H9 (cell line): ENCODE data around the gene LRRC8E. TPM values are rescaled to one million over a fixed set of nuclear protein-coding genes. Genes with fewer than 3 reads are reported as not detected.

Experiments
- DNase-seq: peaks from one replicate; pipeline ENCODE4 v3.0.0-alpha.2; 2017
- H2AFZ ChIP-seq: one replicate; pipeline ENCODE4 v1.6.1; 2013; ENCODE audit warnings: mild to moderate bottlenecking, low read length, control low read depth, moderate library complexity
- H2AK5ac ChIP-seq: 2 replicates; pipeline ENCODE4 v1.6.1; 2013; ENCODE audit warnings: low read length, control low read depth, mixed read lengths; ENCODE audit not compliant: insufficient read length
- H2BK120ac ChIP-seq: one replicate; pipeline ENCODE4 v1.6.1; 2013; ENCODE audit warnings: low read depth, mild to moderate bottlenecking, low read length, control low read depth, inconsistent platforms; ENCODE audit not compliant: poor library complexity, severe bottlenecking
- H2BK12ac ChIP-seq: 2 replicates; pipeline ENCODE4 v1.6.1; 2013; ENCODE audit warnings: low read length, control low read depth, mixed read lengths, low read depth; ENCODE audit not compliant: insufficient read length
- H2BK15ac ChIP-seq: 2 replicates; pipeline ENCODE4 v1.6.1; 2013; ENCODE audit warnings: low read depth, low read length, control low read depth
- H2BK20ac ChIP-seq: one replicate; pipeline ENCODE4 v1.6.1; 2013; ENCODE audit warnings: low read depth, mild to moderate bottlenecking, low read length, control low read depth, inconsistent platforms; ENCODE audit not compliant: poor library complexity, severe bottlenecking
- H2BK5ac ChIP-seq: 2 replicates; pipeline ENCODE4 v1.6.1; 2013; ENCODE audit warnings: low read length, control low read depth, mixed read lengths; ENCODE audit not compliant: insufficient read length
- H3K14ac ChIP-seq: 2 replicates; pipeline ENCODE4 v1.6.1; 2013; ENCODE audit warnings: low read length, control low read depth; ENCODE audit not compliant: insufficient read depth
- H3K18ac ChIP-seq: 2 replicates; pipeline ENCODE4 v1.6.1; 2013; ENCODE audit warnings: low read depth, mild to moderate bottlenecking, mixed read lengths, low read length, control low read depth; ENCODE audit not compliant: insufficient read length
- H3K23ac ChIP-seq: 2 replicates; pipeline ENCODE4 v1.6.1; 2013; ENCODE audit warnings: low read length, control low read depth, mixed read lengths, low read depth; ENCODE audit not compliant: insufficient read length
- H3K23me2 ChIP-seq: 2 replicates; pipeline ENCODE4 v1.6.1; 2013; ENCODE audit warnings: low read depth, mild to moderate bottlenecking, mixed read lengths, low read length, control low read depth; ENCODE audit not compliant: insufficient read length, poor library complexity, severe bottlenecking
- H3K27ac ChIP-seq: 2 replicates; pipeline ENCODE4 v1.5.1; 2013; ENCODE audit warnings: low read length, control low read depth, mixed read lengths, low read depth; ENCODE audit not compliant: insufficient read length
- H3K27me3 ChIP-seq: 2 replicates; pipeline ENCODE4 v1.6.1; 2013; ENCODE audit warnings: low read length, control low read depth, inconsistent platforms; ENCODE audit not compliant: insufficient read depth
- H3K4ac ChIP-seq: 2 replicates; pipeline ENCODE4 v1.6.1; 2013; ENCODE audit warnings: low read depth, mild to moderate bottlenecking, control low read depth, inconsistent platforms, low read length, moderate library complexity
- H3K4me1 ChIP-seq: 2 replicates; pipeline ENCODE4 v1.6.1; 2013; ENCODE audit warnings: low read length, control low read depth, inconsistent platforms; ENCODE audit not compliant: insufficient read depth
- H3K4me2 ChIP-seq: 2 replicates; pipeline ENCODE4 v1.6.1; 2013; ENCODE audit warnings: low read length, control low read depth, mixed read lengths; ENCODE audit not compliant: insufficient read length, insufficient read depth
- H3K56ac ChIP-seq: 2 replicates; pipeline ENCODE4 v1.6.1; 2013; ENCODE audit warnings: low read depth, mild to moderate bottlenecking, mixed read lengths, low read length, control low read depth; ENCODE audit not compliant: insufficient read length
- H3K79me1 ChIP-seq: 2 replicates; pipeline ENCODE4 v1.6.1; 2013; ENCODE audit warnings: low read depth, mild to moderate bottlenecking, moderate library complexity, low read length, control low read depth, inconsistent platforms; ENCODE audit not compliant: insufficient read depth, poor library complexity, severe bottlenecking
- H3K79me2 ChIP-seq: 2 replicates; pipeline ENCODE4 v1.6.1; 2013; ENCODE audit warnings: low read length, control low read depth, inconsistent platforms; ENCODE audit not compliant: insufficient read depth
- H3K9ac ChIP-seq: 2 replicates; pipeline ENCODE4 v1.6.1; 2013; ENCODE audit warnings: low read length, control low read depth, mixed read lengths; ENCODE audit not compliant: insufficient read length; ENCODE audit errors: extremely low read depth
- H3K9me3 ChIP-seq: one replicate; pipeline ENCODE4 v1.6.1; 2013; ENCODE audit warnings: low read depth, low read length, inconsistent platforms; ENCODE audit not compliant: control insufficient read depth
- H3T11ph ChIP-seq: one replicate; pipeline ENCODE4 v1.6.1; 2013; ENCODE audit warnings: mild to moderate bottlenecking, low read length, control low read depth, inconsistent platforms
- H4K20me1 ChIP-seq: one replicate; pipeline ENCODE4 v1.6.1; 2013; ENCODE audit not compliant: control insufficient read depth, insufficient read length, insufficient read depth
- H4K5ac ChIP-seq: 2 replicates; pipeline ENCODE4 v1.6.1; 2013; ENCODE audit warnings: low read depth, mild to moderate bottlenecking, mixed read lengths, low read length, control low read depth; ENCODE audit not compliant: insufficient read length
- H4K8ac ChIP-seq: replicated peaks from 2 replicates; pipeline ENCODE4 v1.6.1; 2013; ENCODE audit warnings: low read length, control low read depth, mixed read lengths, low read depth; ENCODE audit not compliant: insufficient read length
- H4K91ac ChIP-seq: 2 replicates; pipeline ENCODE4 v1.6.1; 2013; ENCODE audit warnings: low read depth, mild to moderate bottlenecking, moderate library complexity, mixed read lengths, low read length, control low read depth; ENCODE audit not compliant: insufficient read length
- H3K27ac Mint-ChIP-seq, 3 experiments: 2 replicates in 2 of 3; 3 replicates in 1 of 3; pipeline ENCODE4 v1.8.0; 2020 to 2021; ENCODE audit warnings: mixed read lengths in 3 of 3, mild to moderate bottlenecking in 1 of 3, moderate library complexity in 1 of 3
- H3K27me3 Mint-ChIP-seq: 2 replicates; pipeline ENCODE4 v1.8.0; 2021; ENCODE audit warnings: low read depth, mild to moderate bottlenecking, moderate library complexity, mixed read lengths
- H3K36me3 Mint-ChIP-seq, 3 experiments: 2 replicates in 2 of 3; 3 replicates in 1 of 3; pipeline ENCODE4 v1.8.0; 2020 to 2021; ENCODE audit warnings: low read depth in 3 of 3, mixed read lengths in 3 of 3; ENCODE audit not compliant: insufficient read depth in 1 of 3
- H3K4me1 Mint-ChIP-seq, 2 experiments: 2 replicates each; pipeline ENCODE4 v1.8.0; 2020; ENCODE audit warnings: mixed read lengths in 2 of 2
- H3K4me3 Mint-ChIP-seq, 2 experiments: 2 replicates in 1 of 2; 3 replicates in 1 of 2; pipeline ENCODE4 v1.8.0; 2020 to 2021; ENCODE audit warnings: mild to moderate bottlenecking in 2 of 2, mixed read lengths in 2 of 2, moderate library complexity in 1 of 2
- H3K9me3 Mint-ChIP-seq, 2 experiments: 2 replicates in 1 of 2; 3 replicates in 1 of 2; pipeline ENCODE4 v1.8.0; 2020; ENCODE audit warnings: mild to moderate bottlenecking in 2 of 2, mixed read lengths in 2 of 2, moderate library complexity in 1 of 2
- WGBS: extraction: QIAGEN DNeasy Blood & Tissue Kit; methylation state at CpG from one replicate; pipeline ENCODE4 v1.1.7; 2013; ENCODE audit warnings: missing lambda C conversion rate, low lambda C conversion rate, mixed read lengths; ENCODE audit not compliant: insufficient read length; ENCODE audit errors: extremely low coverage; 5-methylcytosine and 5-hydroxymethylcytosine counted together
- total RNA-seq: library from RNA; stranded (reverse); gene quantifications from 2 replicates; pipeline ENCODE4 v1.2.1, GENCODE V29; 2021
- TF ChIP-seq, protein P1 (sequence below): fragments of 200-600 bp; sonication (generic); conservative IDR thresholded peaks from 3 replicates; pipeline ENCODE4 v1.8.0; 2021; ENCODE audit warnings: antibody characterized with exemption, mild to moderate bottlenecking

LRRC8E gene
- total RNA-seq, 1 experiment from 2014 or later: 4.8 TPM

- Histone ChIP-seq H3K79me1 (no peaks in the 10 kb centered on the region), H4K8ac (no peak overlapping the region), H2BK20ac (no peak overlapping the region), H3K18ac (no peak overlapping the region), H3K4me1 (no peaks in the 10 kb centered on the region), H3K79me2 (no peaks in the 10 kb centered on the region), H4K5ac (no peak overlapping the region), H3T11ph (no peak overlapping the region), H3K23me2 (no peaks in the 10 kb centered on the region), H2AK5ac (no peak overlapping the region), H4K91ac (no peak overlapping the region), H3K9me3 (no peaks in the 10 kb centered on the region), H4K20me1 (peaks cover 5% of the 10 kb centered on the region), H3K4ac (no peak overlapping the region), H2BK12ac (no peak overlapping the region), H3K27me3 (no peaks in the 10 kb centered on the region), H3K9ac (no peak overlapping the region), H3K4me2 (no peak overlapping the region), H2AFZ (no peak overlapping the region), H3K27ac (no peak overlapping the region), H2BK5ac (no peak overlapping the region), H2BK120ac (no peak overlapping the region), H3K14ac (no peak overlapping the region), H3K56ac (no peak overlapping the region), H2BK15ac (no peak overlapping the region), H3K23ac (no peak overlapping the region)
- Mint-ChIP-seq H3K9me3 (peaks cover 0 to 3% of the 10 kb centered on the region in 2 experiments; a peak in 1 of 5 replicates), H3K36me3 (no peaks in the 10 kb centered on the region), H3K4me1 (no peaks in the 10 kb centered on the region), H3K27ac (no peak overlapping the region), H3K27me3 (peaks cover 34% of the 10 kb centered on the region), H3K4me3 (no peak overlapping the region)
- TF ChIP-seq, protein P1, sequence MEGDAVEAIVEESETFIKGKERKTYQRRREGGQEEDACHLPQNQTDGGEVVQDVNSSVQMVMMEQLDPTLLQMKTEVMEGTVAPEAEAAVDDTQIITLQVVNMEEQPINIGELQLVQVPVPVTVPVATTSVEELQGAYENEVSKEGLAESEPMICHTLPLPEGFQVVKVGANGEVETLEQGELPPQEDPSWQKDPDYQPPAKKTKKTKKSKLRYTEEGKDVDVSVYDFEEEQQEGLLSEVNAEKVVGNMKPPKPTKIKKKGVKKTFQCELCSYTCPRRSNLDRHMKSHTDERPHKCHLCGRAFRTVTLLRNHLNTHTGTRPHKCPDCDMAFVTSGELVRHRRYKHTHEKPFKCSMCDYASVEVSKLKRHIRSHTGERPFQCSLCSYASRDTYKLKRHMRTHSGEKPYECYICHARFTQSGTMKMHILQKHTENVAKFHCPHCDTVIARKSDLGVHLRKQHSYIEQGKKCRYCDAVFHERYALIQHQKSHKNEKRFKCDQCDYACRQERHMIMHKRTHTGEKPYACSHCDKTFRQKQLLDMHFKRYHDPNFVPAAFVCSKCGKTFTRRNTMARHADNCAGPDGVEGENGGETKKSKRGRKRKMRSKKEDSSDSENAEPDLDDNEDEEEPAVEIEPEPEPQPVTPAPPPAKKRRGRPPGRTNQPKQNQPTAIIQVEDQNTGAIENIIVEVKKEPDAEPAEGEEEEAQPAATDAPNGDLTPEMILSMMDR: no peak
- no CpG with 5 or more reads among the region's 12 CpGs for WGBS
- DNase-seq: no peak
These were observed 45.5 kb upstream of the LRRC8E start for GRCh38 chr19:7842661-7843294.
